ENCODE results near the gene MS4A14.

- no peak for TF ChIP-seq EZH2 (IDR thresholded peaks at IDR 0.05; ENCODE audit: insufficient read depth, poor library complexity, severe bottlenecking)
- TF ChIP-seq EZH2phosphoT487 (IDR thresholded peaks at IDR 0.05; ENCODE audit: insufficient read depth, low read depth), result no peak
Measured at GRCh38 chr11:60375316-60375715, 20.9 kb upstream of the MS4A14 start.
